Activated naive CD4-positive, alpha-beta T cell (primary cell): ENCODE results near the gene GOLGA6A.
"Not testable (repeated sequence)": the region's sequence is repeated elsewhere in the genome, so short reads cannot be mapped to it uniquely, and the experiment has no call there.

Experiments used
- DNase-seq, 4 experiments: peaks; one replicate each; lab custom pipeline; 2025; lab: John Stamatoyannopoulos, UW

The GOLGA6A gene

DNA sequence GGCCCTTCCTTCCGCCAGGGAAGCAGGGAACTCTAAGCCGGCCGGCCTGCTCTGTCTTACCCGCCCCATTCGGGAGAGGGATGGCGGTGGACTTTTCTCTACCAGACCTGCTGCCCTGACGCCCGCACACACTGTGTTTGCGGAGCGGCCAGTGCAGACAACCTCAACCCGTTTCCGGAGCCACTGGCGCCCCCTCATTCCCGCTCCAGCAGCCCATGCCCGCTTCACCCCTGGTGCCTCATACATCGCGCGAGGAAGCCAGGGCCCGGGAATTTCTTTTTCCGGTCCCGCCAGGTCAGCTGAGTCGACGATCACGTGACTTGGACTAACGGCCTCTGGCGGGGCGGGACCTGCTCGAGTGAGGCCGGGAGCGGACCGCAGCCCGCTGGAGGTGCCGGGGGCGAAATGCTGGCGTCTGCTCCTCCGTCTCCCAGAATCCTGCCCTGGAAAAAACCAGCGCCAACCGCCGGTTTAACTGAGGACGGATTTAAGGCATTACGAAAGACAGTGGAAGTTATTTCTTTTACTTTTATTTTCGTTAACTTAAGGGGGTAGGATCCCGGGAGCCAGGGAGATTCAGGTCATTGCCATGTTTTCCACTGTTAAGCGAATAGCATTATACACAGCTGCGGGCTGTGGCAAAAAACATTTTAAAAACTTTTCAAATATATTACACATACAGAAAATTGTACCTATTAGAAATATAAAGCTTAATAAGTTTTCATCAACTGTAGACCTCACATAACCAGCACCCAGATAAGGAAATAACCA is 17.8 kb upstream of the GOLGA6A start:
- DNase-seq, result not testable (repeated sequence)

DNA sequence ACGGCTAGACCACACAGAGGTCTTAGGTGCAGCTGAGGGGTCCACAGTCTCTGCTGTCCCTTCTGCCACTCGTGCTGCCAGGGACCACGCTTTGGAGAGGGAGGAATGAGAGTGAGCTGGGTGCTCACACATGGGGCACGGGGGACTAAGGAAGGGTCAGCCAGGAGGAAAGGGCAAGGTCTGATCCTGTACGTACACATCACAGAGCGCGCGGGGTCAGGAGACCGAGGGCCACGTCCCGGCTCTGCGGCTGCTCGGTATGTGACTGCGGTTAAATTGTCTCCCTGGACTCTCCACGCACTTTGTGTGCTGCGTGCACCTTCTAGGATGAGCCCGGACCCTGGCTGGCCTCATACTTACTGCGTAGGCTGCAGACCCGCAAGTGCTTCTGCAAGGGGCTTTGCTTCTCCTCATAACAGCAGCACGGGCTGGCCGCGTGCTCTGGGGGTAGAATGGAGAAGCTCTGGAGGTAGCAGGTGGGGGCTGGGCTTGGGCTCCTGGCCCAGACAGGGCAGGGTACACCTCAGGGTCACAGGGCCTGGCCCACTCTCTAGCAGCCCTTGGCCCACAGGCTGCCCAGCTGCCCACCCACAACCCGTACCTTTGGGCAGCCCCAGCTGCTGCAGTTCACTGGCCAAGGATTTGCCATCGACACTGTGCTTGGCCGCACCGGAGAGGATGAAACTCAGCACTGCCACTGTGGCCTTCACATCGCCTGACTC is 14.6 kb upstream of the GOLGA6A start:
- not testable (repeated sequence) for DNase-seq

DNA sequence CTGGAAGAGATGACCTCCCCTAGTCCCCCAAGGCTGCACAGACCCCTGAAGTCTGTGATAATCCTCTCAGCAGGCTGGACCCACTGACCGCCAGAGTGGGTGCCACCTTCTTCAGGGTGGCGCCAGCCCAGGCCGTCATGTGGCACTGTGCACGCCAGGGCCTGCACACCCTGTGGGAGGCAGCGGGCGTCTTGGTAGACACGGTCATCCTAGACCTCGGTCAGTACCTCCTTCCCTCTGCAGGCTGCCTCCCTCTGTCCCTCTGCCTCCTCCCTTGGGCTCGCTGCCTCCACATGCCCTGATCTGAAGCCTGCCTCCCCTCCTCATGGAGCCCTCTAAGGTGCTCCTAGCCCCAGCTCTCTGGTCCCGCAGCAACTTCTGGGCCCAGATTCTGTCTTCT is 13.3 kb upstream of the GOLGA6A start:
- not testable (repeated sequence) for DNase-seq

DNA sequence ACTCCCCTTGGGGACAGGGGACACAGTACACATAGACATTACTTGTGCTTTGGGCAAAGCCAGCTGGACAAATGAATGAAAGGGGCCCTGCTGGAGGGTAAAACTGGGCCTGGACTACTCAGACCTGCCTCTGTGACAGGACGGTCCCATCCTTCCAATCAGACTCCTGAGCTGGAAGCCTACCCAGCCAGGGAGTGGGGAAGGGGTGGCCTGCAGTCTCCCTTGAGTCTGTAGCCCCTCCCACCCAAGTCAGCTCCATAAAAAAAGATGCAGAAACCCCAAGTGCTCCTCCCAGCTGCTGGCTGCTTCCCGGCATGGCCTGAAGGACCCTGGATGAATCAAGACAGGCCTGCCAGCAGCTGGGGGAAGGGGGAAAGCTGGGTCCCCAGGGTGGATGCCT is 12.2 kb upstream of the GOLGA6A start:
- not testable (repeated sequence) for DNase-seq

DNA sequence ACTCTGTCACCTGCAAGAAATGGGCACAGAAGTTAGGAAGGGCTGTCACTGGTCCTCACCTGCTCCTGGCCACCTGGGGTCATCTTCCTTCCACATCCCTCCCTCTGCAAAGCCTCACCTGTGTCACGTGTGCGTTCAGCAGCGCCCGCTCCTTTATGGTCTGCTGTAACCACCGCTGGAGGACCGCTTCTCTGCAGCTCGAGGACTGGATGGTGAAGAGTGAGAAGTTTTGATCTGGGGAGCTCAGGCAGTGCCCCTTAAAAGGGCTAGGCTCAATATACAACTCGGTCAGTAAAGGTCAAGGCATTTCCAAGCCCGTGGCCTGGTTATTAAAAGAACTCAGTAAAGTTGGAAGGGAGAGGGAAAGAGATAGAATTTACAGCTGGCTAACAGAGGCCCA is 6.6 kb downstream of the GOLGA6A start:
- DNase-seq, result not testable (repeated sequence)

DNA sequence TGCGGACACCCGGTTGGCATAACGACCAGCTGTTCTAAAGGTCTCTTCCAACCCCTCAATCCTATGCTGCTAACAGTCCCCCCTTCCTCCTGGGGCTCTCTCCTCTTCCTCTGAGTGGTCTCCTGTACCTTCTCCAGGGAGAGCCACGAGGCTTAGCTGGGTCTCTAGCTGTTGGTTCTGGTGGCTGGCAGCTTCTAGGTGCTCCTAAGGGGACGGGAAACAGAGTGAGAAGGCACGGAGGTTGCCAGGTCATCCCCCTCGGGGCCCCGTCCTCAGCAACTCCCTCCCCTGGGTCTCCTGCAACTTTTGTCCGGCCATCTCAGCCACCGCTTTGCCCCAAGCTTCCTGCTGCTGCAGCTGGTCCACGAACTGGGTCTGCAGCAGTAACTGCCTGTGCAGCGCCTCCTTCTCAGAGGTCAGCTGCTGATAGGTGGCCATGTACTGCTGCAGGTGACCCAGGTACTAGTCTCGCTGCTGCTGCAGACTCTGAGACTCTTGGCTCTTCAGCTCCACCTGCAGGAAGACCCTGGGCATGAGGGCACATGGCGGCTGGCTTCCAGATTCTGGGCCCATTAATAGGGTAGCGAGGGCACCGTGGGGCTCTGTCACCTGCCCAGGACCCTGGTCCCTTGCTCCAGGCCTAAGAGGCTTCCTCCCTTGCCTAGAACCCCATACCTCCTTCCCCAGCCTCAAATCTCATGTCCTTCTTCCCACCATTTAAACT is 9.6 kb downstream of the GOLGA6A start:
- DNase-seq, result not testable (repeated sequence)

DNA sequence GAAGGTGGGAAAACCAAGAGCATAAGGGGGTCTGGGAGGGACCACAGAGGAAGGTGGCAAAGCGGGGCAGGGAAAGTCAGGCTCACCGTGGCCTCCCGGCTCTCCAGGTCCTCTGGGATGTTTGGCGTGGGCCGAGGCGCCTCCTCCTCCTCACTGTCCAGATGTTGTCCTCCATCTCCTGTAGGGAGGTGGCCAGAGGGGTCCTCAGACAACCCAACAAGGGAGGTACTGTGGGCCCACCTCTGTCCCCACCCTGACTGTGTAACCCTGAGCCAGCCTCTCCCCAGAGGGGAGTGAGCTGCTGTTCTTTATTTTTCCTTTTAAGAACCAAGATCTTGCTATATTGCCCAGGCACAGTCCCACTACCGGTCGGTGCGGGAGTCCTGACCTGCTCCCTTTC is 10.2 kb downstream of the GOLGA6A start:
- not testable (repeated sequence) for DNase-seq

DNA sequence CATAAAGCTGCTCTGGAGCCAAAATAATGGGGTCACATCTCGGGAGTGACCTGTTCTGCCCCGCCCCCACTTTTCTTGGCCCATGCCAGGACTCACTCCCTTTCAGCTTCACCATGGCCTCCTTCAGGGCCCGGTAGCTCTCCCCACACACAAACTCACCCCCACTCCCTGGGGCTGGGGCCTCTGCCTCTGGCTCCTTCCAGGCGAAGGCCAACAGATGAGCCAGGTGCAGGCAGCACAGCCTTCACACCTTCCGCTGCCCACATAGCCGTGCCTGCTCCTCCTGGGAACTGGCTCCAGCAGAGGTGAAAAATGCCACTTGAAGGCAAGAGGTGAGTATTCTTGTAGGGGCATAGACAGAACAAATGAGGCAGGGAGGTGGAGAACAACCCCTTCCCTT is 10.7 kb downstream of the GOLGA6A start:
- DNase-seq, result not testable (repeated sequence)

DNA sequence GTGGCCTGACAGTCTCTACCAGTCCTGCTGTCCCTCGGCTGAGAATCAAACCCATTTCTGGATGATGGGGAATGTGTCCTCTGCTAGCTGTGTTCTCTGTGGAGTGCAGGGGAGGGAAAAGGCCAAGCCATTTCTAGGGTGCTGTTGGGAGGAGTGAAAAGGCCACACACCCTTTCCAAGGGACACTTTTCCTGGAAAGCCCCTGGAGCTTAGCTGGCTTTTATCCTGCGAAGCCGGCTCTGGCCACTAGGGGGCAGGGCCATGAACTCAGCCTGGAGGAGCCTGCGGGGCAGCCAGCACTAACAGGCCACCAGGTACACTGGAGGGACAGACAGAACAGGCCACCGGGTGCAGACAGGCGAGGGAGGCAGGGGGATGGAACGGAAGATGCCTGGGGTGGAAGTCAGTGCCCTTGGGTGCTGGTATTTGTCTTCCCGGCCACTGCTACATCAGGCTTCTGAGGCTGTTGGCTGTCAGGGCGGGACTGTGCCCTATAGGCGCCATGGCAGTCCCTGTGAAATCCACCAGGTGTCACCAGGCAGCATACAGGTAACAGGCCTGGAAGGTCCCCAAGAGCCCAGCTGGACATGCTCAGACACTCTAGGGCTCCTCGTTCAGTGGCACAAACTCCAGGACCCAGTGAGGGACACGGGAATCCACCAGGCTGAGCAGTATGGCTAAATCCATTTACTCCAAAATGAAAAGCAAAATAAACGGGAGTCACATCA is 16.5 kb downstream of the GOLGA6A start:
- not testable (repeated sequence) for DNase-seq

DNA sequence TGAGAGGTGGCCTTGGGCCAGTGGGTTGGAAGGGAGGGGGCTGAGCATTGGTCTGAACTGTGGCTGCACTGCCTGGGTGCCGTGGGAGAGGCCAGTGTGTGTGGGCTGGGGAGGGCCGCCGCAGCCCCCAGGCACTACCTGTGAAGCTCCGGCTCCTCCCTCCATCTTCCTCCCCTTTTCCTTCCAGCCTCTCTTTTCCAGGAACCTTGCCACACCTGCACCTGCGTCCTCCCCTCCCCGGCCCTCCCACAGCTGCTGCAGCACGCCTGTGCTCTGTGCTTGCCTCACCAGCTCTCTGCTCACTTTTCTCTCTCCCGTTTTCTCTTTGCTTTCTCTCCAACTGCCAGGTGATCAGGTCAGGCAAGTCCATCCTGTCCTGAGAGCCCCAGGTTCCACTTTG is 17.5 kb downstream of the GOLGA6A start:
- DNase-seq, result not testable (repeated sequence)

DNA sequence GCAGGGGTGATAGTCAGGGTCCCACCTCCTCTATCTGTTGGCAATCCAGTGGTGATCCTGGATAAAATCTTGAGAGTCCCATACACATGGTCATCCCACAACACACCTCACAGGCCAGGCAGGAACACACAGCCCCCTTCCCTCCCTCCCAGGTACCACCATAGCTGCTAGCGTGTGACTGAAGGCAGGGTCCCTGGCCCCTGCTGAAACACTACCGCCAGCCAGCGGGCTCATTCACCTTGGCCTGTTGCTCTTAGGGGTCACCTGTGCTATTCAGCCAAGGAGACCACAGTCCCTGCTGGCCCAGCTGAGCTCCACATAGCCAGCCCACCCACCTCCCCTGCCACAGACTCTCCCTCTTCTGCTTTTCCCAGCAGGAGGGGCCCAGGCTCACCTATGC is 18.2 kb downstream of the GOLGA6A start:
- DNase-seq, result not testable (repeated sequence)

DNA sequence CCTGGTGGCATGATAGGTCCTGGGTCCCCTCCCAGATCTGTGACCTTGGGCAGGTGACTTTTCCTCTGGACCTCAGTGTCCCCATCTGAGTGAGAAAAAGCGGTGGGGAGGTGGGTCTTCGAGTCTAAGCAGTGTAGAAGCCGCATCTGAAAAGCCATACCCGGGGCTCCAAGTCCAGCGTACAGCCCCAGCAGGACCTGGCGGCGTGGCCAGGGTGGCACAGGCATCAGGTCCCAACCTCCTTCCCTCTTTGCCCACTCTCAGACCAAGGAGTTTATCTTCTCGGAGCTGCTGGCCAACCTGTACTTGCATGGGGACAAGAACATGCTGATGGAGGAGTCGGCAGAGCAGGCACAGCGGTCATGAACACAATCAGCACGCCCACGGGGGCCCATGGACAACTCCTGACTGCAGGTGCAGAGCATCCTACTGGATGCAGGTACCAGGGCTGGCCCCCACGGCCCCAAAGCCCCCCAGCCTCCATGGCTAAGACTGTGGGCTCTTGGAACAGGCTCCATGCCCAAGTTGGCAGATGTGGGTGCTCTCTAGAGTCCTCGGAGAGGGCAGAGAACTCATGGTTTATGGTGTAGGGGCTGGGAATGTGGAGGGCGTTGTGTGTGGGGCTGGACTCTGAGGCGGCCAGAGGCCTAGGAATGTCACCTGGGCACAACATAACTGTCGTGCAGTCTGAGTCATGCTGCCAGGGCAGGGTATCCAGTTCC is 18.8 kb downstream of the GOLGA6A start:
- not testable (repeated sequence) for DNase-seq

DNA sequence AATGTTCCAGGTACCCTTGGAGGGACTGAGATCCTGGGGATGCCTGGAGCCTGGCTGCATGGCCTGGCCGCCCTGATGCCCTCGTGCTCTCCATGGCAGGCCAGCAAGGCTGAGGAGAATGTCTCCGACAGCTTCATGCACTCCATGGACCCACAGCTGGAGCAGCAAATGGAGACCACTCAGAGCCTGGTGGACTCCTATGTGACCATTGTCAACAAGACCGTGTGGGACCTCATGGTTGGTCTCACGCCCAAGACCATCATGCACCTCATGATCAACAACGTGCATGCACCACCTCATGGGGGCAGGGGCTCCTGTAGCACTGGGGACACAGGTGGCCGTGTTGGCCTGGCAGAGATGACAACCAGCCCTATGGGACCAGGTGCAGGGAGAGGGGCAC is 19.7 kb downstream of the GOLGA6A start:
- DNase-seq, result no peak

DNA sequence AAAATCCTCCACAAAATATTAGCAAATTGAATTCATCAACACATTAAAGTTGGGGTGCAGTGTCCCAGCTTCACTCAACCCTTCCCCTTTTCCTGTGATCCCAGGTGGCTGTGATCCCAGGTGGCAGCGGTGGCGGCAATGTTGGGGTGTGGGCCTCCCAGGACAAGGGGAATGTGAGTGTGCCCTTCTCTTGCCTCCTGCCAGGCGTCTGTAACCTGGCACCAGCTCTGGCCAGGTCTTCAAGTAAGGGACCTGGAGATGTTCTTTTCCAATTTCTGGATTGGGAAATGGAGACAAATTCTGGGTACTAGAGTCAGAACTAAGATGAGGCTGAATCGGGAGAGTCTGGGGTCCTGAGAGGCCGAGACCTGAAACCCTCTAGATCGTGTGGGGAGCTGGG is 20.1 kb downstream of the GOLGA6A start:
- DNase-seq, result no peak

DNA sequence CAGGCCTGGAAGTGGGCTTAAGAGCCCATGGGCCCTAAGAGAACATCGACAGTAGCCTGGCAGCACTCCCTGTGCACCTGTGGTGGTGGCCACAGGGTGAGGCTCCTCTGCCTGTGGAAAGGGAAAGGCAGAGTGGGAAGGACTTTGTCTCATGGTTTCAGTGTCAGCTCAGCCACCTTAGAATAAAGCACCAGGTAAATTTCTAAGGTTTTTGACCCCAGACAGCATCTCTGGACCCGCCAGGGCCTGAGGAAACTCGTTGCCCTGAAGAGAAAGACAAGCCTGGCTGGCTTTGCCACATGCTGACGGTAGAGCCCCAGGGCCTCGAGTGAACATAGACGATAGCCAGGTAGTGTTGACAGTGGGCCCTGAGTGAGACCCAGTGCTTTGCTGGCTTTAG is 22.1 kb downstream of the GOLGA6A start:
- no peak for DNase-seq

DNA sequence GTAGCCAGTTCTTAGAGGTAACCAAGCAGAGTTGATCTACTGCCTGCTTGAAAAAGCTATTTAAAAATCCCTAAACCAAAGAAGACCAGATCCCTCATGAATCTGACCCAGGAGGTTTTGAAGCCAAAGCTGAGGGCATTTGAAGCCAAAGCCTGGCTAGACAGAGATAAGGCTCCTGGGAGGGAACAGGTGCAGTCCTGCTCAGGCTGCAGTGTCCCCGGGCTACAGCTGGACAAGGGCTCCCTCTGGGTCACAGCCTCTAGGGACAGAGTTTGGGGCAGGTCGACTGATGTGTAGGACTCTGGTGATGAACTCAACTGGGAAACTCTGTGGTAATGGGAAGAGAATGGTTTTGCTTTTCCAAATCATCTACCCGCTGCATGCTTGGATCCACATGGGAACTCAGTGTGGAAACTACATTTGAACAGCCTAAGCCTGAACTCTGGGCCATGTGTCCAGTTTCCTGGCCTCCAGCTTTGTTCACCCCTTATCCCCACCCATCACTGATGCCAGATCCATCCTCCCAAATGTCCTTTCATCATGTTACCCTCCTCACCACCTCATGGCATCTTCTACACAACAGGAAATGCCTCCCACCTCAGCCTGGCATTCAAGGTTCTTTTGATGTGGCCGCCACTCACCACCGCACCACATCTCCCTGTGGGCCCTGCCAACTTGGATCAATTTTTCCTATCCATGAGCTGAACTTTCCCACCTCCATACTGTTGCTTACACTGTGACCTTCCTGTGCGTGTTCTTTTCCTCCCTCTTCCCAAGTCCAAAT is 23.1 kb downstream of the GOLGA6A start:
- DNase-seq, result not testable (repeated sequence)

DNA sequence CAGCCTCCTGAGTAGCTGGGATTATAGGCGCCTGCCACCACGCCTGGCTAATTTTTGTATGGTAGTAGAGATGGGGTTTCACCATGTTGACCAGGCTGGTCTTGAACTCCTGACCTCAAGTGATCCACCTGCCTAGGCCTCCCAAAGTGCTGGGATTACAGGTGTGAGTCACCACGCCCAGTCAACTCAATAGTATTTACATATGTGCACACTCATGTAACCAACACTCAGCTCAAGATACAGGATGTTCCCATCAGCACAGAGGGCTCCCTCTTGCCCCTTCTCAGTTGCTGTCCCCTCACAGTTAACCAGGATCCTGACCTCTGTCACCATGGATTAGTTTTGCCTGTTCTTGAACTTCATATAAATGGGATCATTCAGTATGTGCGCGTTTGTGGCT is 26.0 kb downstream of the GOLGA6A start:
- DNase-seq, result not testable (repeated sequence)

DNA sequence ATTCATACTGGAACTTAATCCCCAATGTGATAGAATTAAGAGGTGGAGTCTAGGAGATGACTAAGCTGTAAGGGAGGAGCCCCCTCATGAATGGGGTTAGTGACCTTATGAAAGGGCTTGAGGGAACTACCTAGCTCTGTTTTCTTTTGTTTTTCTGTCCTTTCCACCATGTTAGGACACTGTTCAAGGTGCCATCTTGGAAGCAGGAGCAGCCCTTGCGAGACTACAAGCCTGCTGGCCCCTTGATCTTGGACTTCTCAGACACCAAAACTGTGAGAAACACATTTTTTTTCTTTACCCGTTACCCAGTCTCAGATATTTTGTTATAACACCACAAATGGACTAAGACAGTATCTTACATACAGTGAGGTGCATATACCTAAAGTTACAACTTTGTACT is 26.5 kb downstream of the GOLGA6A start:
- DNase-seq, result no peak

DNA sequence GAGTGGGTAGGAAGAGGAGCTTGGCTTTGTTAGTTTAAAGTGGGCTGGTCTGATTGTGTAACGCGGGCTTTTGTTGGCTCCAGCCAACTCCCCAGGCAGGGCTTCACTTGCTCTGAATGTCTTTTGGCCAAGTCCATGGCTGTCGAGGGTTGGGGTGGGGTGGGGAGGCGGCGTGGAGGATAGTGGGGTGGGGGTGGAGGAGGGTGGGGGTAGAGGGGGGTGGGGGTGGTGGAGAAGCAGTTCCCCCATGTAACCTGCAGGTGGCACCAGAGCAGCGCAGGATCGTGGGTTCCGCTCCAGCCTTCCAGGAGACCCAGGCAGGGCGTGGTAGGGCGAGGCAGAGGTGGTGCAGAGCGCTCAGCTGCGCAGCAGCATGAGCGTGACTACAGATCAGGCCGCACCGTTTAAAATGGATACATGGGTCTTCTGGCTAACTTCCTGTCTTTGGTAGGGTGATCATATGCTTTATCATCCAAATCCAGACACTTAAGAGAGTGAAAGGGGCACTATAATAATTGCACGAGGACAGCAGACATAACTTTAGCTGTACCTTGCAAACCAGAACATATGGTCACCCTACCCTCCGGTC is 28.3 kb downstream of the GOLGA6A start:
- peak; percentile 28 to 56 (median 36) for DNase-seq

DNA sequence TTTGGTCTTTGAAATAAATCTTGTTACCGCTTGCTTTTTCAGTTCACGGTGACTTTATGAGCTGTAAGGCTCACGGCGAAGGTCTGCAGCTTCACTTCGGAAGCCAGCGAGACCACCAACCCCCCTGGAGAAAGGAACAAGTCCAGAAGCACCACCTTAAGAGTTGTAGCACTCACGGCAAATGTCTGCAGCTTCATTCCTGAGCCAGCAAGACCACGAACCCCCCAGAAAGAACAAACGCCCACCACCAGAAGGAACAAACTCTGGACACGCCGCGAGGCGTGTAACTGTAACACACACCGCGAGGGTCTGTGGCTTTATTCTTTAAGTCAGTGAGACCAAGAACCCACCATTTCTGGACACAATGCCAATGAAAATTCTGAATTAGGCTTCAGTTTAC is 28.8 kb downstream of the GOLGA6A start:
- DNase-seq, result no peak
